Retinal pigment epithelial cell (primary cell): ENCODE results near the gene MYO5B.

ENCODE experiments used
- DNase-seq: peaks from one replicate; pipeline ENCODE4 v3.0.0-alpha.2; 2010; ENCODE audit warnings: low read depth
- H3K4me3 ChIP-seq: 2 replicates; pipeline ENCODE4 v1.5.1; 2011; ENCODE audit warnings: mild to moderate bottlenecking, low read length, control low read depth, moderate library complexity
- CTCF ChIP-seq: conservative IDR thresholded peaks from 2 replicates; pipeline ENCODE4 v1.5.1; 2011; ENCODE audit warnings: low read depth, low read length, control low read depth, inconsistent platforms

MYO5B gene

GRCh38 chr18:49976795-49977560, 218.0 kb downstream of the MYO5B start:
- no peak overlapping the region for H3K4me3 ChIP-seq
- no peak for TF ChIP-seq CTCF
- peak; percentile 52 for DNase-seq

- no peak overlapping the region for H3K4me3 ChIP-seq
- TF ChIP-seq CTCF = no peak
- no peak for DNase-seq
Measured at GRCh38 chr18:49976001-49976400, 218.9 kb downstream of the MYO5B start.

GRCh38 chr18:49974079-49974478, 220.9 kb downstream of the MYO5B start:
- TF ChIP-seq CTCF = no peak
- H3K4me3 ChIP-seq = no peak overlapping the region
- no peak for DNase-seq

GRCh38 chr18:49973592-49973991, 221.4 kb downstream of the MYO5B start:
- no peak for TF ChIP-seq CTCF
- DNase-seq = no peak
- H3K4me3 ChIP-seq = no peak overlapping the region

- no peak for TF ChIP-seq CTCF
- DNase-seq = no peak
- no peak overlapping the region for H3K4me3 ChIP-seq
Measured at GRCh38 chr18:49972535-49972934, 222.4 kb downstream of the MYO5B start.

- TF ChIP-seq CTCF = no peak
- no peak overlapping the region for H3K4me3 ChIP-seq
- no peak for DNase-seq
Measured at GRCh38 chr18:49971462-49971861, 223.5 kb downstream of the MYO5B start.

- no peak for TF ChIP-seq CTCF
- no peak overlapping the region for H3K4me3 ChIP-seq
- DNase-seq = no peak
Measured at GRCh38 chr18:49970319-49970718, 224.6 kb downstream of the MYO5B start.
